HG02973 (cell line): ENCODE measurements around the gene NEK2.
"Not testable (repeated sequence)": the region's sequence is repeated elsewhere in the genome, so short reads cannot be mapped to it uniquely, and the experiment has no call there.

Experiments used
- ATAC-seq: cut with Tn5 transposase; IDR thresholded peaks from one replicate; pipeline ENCODE4 v1.9.1; 2021; ENCODE audit warnings: moderate library complexity; ENCODE audit not compliant: unreplicated experiment

The NEK2 gene

DNA sequence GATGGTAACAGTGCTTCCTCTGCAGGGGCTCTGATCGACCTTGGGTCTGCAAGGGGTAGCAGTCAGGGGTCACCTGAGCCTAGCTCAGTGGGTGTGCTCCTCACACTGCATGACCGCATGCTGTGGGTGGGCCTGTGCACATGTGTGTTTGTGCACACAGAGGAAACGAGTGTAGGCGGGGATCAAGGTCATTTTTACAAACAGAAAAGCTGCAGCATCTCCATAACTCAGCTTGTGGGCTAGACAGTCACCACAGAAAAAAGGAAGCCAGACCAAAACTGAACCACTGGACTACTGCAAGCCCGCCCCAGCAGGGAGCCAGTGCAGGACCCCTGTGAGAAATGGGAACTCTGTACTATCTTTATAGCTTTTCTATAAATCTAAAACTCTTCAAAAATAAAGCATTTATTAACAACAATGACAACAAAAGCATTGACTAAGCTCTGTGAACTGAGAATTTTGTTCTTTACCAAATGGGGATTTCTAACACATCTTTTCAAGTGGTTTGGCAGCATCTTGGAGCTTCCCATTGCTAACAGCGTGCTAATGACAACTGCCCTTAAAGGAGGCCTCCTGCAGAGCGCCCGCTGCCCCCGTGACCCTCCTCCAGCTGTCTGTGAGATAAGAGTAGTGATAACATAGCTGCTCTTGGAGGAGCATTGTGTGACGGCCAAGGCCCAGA is 19.9 kb upstream of the NEK2 start:
- peak; percentile 47 for ATAC-seq

DNA sequence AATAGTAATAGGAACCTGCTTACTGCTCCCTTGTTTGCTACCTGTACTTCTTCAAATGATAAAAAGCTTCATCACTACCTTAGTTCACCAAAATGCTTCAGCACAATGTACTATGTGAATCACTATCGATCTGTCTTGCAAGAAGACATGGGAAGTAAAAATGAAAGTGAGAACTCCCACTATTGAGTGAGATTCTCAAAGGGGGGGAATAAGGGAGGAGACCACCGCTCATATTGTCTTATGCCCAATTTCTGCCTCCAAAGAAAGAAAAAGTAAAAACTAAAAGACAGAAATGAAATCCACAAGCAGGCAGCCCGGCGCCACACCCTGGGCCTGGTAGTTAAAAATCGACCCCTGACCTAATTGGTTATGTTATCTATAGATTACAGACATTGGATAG is 18.5 kb upstream of the NEK2 start:
- not testable (repeated sequence) for ATAC-seq

DNA sequence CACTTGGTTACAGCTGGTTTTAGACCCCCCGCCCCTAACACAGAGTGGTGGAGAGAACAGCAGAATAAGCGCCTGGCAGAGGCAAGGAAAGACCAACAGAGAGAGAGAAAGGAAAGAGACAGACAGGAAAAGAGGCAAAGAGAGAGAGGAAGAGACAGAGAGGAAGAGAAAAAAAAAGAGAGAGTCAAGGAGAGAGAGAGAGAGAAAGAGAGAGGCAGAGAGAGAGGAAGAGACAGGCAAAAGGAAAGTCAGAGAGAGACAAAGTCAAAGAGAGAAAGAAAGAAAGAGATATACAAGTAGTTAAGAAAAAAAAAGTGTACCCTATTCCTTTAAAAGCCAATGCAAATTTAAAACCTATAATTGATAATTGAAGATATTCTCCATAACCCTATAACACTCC is 13.0 kb upstream of the NEK2 start:
- ATAC-seq = no peak

DNA sequence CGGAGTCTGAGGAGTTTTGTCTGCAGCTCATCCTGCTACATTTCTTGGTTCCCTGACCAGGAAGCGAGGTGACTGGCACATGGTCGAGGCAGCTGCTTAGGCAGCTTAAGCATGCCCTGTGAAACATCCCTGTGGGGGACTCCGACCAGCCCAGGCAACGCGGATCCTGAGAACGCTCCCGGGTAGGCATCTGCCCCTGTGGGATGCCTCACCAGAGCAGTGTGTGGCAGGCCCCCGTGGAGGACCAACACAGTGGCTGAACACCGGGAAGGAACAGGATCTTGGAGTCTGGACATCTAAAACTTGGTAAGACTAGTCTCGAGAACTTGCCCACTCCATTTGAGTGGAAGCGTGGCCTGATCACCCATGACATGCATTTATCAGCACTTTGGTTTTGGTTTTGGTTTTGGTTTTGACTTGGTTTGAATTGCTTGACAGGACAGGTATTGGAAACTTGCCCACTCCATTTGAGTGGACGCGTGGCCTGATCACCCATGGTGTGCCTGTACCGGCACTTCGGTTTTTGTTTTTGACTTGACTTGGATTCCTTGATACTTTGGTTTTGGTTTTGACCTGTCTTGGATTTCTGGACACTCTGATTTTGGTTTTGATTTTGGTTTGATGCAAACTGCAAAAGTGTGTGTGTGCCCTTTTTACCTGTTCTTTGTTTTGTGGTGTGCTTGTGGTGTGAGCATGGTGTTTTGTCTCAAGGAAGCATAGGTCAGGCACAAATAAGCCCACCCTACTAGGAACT is 12.2 kb upstream of the NEK2 start:
- no peak for ATAC-seq

DNA sequence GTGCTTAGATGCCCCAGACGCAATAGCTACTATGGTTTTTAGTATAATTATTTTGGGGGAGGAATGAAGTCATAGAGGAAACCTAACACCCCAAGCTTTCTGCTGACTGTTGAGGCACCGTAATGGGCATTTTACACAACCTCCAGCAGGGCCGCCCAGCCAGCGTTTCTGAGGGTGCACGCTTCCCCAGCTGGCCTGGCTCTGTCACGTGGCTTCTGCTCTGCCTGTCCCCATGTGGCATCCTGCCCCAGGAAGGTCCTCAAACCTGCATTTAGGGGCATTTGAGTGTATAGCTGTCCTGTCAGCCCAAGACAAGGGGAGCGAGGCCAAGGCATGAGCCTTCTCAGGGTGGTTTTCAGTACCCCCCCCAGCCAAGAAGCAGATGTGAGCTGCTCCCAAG is 10.4 kb upstream of the NEK2 start:
- ATAC-seq = no peak

DNA sequence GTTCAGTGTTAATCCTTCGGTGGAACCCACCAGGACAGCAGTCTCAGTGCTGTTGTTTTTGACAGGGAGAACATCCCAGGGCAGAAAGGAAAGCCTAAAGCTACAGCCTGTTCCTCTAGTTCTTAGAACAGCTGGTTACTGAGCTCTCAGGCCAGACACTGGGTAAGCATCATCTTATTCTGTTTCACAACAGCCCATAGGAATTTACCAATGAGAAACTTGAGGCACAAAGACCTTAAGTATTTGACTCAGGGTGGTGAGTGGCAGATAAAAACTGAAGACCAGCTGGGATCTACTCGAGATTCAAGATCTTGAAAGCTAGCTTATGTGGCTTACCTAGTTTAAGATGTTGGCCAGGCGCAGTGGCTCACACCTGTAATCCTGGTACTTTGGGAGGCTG is 9.4 kb upstream of the NEK2 start:
- ATAC-seq = no peak

DNA sequence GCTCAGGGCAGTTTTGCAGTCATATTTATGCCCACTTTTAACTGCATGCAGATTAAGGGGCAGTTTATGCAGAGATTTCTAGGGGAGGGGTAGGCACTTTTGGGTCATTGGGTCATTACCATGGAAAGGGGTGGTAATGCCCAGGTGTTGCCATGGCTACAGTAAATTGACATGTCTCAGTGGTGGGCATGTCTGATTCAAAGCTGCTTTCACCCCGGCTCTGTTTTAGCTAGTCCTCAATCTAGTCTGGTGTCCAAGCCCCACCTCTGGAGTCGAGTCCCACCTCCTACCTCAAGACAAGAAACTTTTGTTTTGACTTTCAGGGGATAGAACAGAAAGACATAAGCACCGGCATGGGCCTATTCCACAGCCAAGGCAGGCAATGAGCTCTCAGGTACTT is 8.9 kb upstream of the NEK2 start:
- no peak for ATAC-seq

DNA sequence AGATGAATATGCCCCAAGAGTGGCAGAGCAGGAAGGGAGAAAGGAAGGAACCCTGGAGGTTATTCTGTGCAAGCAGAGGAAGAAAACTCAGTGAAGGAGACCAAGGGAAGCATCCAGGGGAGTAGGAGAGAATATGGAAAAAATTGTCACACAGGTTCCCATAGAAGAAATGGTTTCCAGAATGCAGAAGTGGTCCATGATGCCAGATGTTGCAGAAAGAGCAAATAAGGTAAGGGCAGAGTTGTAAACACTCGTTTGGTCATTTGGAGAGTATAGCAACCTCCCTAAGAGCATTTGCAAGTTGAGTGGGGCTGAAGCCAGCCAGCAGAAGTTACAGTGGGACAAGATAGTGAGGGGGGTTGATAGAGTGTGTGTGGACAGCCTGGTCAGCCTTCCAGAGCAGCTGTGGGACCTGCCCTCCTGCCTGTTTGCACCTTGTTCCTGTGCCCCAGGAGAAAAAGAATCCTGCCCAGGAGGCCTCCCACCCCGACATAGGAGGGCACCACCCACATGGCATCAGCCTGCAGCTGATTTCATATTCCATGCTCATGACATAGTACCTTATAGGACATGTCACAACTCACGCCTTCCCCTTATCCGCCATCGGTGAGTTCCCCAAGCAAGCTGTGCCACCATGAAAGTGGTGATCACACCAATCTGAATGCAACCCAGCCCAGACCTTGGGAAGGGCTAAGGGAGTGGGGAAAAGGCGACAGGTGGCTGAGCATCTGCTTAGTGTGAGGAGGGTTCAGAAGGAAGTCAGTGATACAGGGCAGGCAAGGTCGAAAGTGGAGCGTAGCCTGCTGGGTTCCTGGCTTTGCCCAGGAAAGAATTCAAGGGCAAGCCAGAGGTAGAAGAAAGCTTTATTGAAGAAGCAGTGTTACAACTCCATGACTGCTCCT is 8.2 kb upstream of the NEK2 start:
- no peak for ATAC-seq

DNA sequence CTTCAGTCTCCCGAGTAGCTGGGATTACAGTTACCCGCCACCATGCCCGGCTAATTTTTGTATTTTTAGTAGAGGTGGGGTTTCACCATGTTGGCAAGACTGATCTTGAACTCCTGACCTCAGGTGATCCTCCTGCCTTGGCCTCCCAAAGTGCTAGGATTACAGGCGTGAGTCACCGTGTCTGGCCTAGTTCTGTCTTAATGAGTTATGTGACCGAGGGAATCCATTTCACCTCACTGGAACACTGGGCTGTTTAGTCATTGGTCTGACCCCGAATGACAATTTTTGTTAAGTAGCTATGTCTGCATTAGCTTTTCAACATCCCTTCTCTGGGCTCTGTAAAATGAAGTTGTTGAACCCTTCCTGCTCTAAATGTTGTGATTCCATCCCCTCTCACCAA is 6.8 kb upstream of the NEK2 start:
- ATAC-seq = not testable (repeated sequence)

DNA sequence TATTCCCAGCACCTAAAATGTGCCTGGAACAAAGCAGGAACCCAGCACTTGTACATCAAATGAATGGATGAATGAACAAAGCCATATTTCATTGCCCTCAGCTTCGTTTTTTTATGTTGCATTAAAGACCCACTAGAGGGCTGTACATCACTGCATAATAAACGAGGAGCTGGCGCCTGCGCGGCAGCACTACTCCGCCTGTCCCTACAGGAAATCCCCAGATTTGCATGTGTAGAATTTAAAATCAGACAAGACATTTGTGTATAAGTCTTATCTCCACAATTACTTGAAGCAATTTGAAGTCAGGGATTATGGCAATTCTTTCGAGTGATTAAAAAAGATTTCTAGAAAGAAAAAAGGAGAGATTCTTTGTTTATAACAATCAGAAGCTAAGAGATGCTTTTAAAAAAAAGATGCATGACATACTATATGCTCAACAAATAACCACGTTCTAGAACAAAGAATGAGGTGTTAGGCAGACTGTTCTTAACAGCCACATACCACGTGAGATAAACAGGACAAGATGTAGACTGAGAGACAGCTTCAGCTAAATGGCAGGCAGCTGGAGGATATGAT is 5.4 kb upstream of the NEK2 start:
- ATAC-seq = peak; percentile 81

DNA sequence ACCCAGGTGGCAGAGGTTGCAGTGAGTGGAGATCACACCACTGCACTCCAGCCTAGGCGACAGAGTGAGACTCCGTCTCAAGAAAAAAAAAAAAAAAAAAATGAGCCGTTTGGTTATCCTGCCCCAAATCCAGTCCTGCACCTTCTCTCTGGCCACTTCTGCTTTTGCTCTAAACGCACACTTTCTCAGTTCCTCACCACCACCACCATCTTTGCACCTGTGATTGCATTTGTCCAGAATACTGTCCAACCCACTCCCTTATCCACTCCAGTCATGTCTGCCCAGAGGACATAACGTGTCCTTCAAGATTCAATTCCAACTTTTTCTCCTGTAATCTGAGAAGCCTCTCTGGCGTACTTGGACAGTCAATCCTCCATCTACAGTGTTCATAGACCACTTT is 2.2 kb upstream of the NEK2 start:
- ATAC-seq = no peak

DNA sequence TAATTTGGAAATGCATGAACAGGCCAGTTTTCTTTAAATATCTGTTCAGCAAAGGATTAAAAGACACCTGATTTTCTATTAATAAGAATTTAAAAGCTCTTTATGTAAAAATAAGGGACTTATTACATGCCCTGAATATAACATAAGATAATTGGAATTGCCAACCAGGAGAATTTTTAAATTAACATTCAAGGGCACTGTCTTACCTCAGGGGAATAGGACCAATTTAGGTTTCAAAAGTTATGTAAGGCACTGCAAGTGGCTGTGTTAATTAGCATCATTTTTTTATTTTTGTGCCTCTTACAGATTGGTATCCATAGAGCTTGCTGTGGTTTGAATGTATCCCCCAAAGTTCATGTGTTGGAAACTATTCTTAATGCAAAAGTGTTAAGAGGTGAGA is 1.3 kb upstream of the NEK2 start:
- no peak for ATAC-seq

DNA sequence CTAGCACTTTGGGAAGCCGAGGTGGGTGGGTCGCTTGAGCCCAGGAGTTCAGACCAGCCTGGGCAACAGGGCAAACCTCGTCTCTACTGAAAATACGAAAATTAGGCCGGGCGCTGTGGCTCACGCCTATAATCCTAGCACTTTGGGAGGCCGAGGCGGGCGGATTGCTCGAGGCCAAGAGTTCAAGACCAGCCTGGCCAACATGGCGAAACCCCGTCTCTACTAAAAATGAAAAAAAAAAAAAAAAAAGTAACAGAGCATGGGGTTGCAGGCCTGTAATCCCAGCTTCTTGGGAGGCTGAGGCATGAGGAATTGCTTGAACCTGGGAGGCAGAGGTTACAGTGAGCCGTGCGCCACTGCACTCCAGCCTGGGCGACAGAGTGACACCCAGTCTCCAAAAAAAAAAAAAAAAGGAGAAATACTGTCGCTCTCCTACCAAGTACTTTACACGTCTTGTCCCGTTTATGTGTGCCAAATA is 724 bp upstream of the NEK2 start:
- no peak for ATAC-seq

DNA sequence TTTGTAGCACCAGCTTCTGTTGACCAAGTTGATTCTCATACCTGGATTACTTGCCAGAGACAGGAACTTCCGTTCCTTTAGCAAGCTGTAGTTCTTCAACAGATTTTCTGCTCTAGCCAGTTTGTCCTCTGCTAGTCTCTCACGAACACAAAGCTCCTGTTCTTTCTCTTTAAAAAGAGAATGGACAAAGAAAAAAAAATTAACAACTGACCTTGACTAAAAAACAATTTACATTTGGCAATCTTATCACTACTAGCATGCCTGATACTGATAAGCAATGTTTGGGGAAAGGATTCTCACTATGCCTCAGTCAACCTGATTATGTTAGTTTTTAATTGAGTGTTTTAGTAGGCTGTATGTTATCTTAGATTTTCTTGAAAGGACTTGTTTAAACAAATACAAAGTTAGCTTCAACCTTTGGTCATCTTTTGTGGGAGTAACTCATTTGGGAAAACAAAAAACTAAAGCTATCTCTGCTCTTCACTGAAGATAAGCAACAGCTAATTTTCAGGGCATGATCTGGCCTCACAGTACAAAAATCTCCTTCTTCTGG is 8.3 kb downstream of the NEK2 start:
- ATAC-seq = no peak

DNA sequence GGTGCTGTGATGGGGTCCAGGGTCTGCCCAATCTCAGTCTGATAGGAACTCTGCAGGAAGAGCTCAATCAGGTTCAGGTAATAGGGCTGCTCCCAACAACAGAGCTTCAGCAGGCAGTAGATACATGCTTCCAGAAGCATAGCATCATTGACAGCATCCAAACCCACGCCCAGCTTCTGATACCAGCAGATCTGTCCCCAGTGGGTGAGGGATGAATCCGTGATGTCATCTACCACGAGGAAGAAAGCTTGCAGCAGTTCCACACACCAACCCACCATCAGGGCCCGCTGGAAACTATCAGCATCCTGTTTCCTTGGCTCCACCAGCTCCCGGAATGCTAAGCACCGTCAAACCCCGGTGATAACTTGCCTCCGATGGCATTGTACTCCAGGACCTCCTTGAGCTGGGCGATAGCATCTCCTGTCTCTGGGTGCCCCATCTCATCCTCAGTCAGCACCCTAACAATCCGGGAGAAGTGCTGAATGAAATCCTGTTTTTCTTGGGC is 14.7 kb downstream of the NEK2 start:
- no peak for ATAC-seq

DNA sequence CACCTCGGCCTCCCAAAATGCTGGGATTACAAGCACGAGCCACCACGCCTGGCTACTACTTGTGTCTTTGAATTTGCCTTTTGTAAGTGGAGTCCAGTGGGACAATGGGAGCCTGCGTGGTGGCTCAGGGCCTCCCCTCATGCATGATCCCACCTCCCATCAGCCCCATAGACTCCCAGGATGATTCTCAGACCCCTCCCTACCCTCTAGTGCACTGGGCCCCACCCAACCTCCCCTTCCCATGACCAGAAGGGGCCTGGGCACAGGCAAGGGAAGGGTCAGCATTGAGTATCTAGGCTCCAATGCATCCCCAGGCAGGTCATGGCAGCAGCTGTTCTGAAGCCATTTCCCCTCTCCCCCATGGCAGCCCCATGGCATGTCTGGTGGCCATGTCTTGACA is 18.7 kb downstream of the NEK2 start:
- ATAC-seq = no peak

DNA sequence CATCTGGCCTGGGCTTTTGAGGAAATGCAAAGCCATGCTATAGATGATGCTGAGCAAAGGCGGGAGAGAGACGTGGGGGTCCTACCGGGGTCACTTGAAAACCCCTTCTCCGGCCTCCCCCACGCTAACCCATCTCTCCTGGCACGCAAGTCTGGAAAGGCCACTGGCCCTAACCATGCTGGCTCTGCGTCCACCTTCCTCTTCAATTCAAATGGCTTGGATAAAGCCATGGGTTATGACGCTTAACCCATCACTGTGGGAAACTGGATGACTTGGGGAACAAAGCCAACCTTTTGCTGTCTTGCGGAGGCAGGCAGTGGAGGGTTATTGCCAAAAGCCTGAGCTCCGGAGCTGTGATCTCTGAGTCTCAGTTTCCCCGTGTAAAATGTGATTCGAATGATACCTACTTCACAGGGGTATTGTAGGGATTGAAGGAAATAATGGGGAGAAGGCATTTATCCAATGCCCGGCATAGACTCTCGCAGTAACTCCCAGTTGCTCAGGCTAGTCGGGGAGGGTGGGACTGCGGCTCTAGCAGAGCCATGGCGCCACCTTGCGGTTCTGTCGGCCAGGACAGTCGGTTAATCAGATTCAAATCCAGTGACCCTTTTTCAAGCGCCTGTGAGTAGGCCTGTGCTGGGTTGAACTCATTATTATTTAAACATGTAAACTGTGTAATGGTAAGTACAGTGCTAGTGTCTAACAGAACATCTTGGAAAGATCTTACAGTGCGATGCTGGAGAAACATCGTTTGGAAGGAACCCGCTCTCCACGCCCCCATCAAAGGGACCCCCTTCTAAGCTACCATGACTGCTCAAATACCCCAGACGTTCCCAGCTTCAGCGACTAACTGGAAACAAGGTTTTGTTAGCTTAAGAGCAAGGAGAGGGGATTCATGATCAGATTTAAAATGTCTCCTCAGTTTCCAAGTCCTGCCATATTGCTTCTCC is 20.3 kb downstream of the NEK2 start:
- ATAC-seq = peak; percentile 85

DNA sequence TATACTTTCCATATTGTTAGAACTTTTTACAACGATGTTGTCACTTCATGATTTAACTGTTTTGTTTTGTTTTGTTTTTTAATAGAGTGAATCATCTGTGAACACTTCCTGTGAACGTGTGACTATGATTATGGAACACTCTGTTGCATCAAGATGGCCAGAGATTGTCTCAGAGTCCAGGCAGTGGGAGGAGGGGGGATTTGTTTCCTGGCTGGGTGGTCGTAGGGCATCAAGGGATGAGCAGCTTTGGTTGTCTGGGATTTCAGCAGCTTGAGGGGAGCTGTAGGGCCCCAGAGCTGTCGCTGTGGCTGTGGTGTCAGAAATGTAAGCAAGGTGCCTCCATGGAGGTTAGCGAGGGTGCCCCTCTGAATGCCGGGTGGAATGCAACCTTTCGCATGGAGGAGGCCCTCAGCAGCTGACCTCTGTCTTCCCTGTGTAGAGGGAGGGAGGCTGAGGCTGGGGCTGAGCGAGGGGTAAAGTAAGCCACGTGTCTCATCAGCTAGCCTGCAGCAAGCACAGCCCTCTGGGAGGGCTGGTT is 21.4 kb downstream of the NEK2 start:
- no peak for ATAC-seq

DNA sequence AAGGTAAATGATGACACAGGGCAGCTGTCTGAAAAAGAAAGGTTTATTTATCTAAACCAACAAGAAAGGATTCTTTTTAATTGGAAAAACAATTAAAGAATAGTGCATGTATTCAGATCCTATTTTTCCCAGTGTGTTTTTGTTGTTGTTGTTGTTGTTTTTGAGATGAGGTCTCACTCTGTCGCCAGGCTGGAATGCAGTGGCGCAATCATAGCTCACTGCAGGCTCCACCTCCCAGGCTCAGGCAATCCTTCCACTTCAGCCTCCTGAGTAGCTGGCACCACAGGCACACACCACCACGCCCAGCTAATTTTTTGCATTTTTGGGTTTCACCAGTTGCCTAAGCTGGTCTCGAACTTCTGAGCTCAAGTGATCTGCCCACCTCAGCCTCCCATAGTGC is 22.1 kb downstream of the NEK2 start:
- no peak for ATAC-seq
